Bronchial epithelial cell (primary cell): ENCODE data around the gene MAPKAPK3. TPM values are rescaled to one million over a fixed set of nuclear protein-coding genes. Genes with fewer than 3 reads are reported as not detected.

Experiments used
- DNase-seq: peaks from one replicate; pipeline ENCODE4 v3.0.0-alpha.2; 2010; ENCODE audit warnings: low read depth
- FAIRE-seq: peaks from 2 replicates; lab custom pipeline; 2011; peaks lifted over from hg19 to GRCh38; lab: Jason Lieb, UNC
- H3K27me3 ChIP-seq: 2 replicates; pipeline ENCODE4 v1.5.1; 2011; ENCODE audit warnings: low read length; ENCODE audit not compliant: control insufficient read depth, insufficient read depth
- H3K36me3 ChIP-seq: 2 replicates; pipeline ENCODE4 v1.5.1; 2011; ENCODE audit warnings: low read length; ENCODE audit not compliant: control insufficient read depth, insufficient read depth
- H3K4me3 ChIP-seq: 2 replicates; pipeline ENCODE4 v1.5.1; 2011; ENCODE audit warnings: mild to moderate bottlenecking, low read depth, low read length, control low read depth
- CTCF ChIP-seq: IDR thresholded peaks from 2 replicates; pipeline ENCODE4 v1.5.1; 2011; ENCODE audit warnings: mild to moderate bottlenecking, moderate library complexity, low read length, control low read depth, inconsistent platforms; ENCODE audit not compliant: insufficient read depth, severe bottlenecking
- total RNA-seq: library from RNA; depleted of rRNA; stranded (reverse); fragments of >200 nt; gene quantifications from 2 replicates; pipeline ENCODE4 v1.2.1, GENCODE V29; 2014

Gene MAPKAPK3
- total RNA-seq, 1 donor from 2014 or later, result 47.1 TPM

GRCh38 chr3:50637945-50638344 lies 21.0 kb downstream of the MAPKAPK3 start:
- FAIRE-seq (no peak), DNase-seq (no peak)
- H3K27me3 ChIP-seq, result no peaks in the 10 kb centered on the region
- H3K36me3 ChIP-seq, result peaks cover 8% of the 10 kb centered on the region
- no peak for TF ChIP-seq CTCF
- no peak overlapping the region for H3K4me3 ChIP-seq

- Histone ChIP-seq H3K36me3 (peaks cover 12% of the 10 kb centered on the region), H3K4me3 (no peak overlapping the region), H3K27me3 (no peaks in the 10 kb centered on the region)
- no peak for TF ChIP-seq CTCF
- FAIRE-seq, result no peak
- peak; percentile 69 for DNase-seq
Observed at GRCh38 chr3:50639055-50639494, 22.1 kb downstream of the MAPKAPK3 start.

- FAIRE-seq (no peak), DNase-seq (no peak)
- Histone ChIP-seq H3K4me3 (no peak overlapping the region), H3K27me3 (no peaks in the 10 kb centered on the region), H3K36me3 (peaks cover 23% of the 10 kb centered on the region)
- TF ChIP-seq CTCF, result no peak
Observed at GRCh38 chr3:50642382-50642781, 25.4 kb downstream of the MAPKAPK3 start.

GRCh38 chr3:50644561-50644960 lies 27.6 kb downstream of the MAPKAPK3 start:
- DNase-seq, result no peak
- Histone ChIP-seq H3K36me3 (peaks cover 27% of the 10 kb centered on the region), H3K27me3 (no peaks in the 10 kb centered on the region), H3K4me3 (no peak overlapping the region)
- FAIRE-seq, result peak; percentile 7
- TF ChIP-seq CTCF, result no peak

- no peaks in the 10 kb centered on the region for H3K27me3 ChIP-seq
- H3K36me3 ChIP-seq, result peaks cover 27% of the 10 kb centered on the region
- no peak for TF ChIP-seq CTCF
- FAIRE-seq, result no peak
- no peak for DNase-seq
- H3K4me3 ChIP-seq, result no peak overlapping the region
Observed at GRCh38 chr3:50645378-50645777, 28.4 kb downstream of the MAPKAPK3 start.

- no peak for DNase-seq
- no peak overlapping the region for H3K4me3 ChIP-seq
- no peaks in the 10 kb centered on the region for H3K27me3 ChIP-seq
- peaks cover 18% of the 10 kb centered on the region for H3K36me3 ChIP-seq
- no peak for TF ChIP-seq CTCF
- FAIRE-seq, result peak; percentile 91
Observed at GRCh38 chr3:50648313-50648712, 31.4 kb downstream of the MAPKAPK3 start.
